ENCODE results near the gene RIOK1.
"Not testable (repeated sequence)": the region's sequence is repeated elsewhere in the genome, so short reads cannot be mapped to it uniquely, and the experiment has no call there.

RIOK1 gene

DNA sequence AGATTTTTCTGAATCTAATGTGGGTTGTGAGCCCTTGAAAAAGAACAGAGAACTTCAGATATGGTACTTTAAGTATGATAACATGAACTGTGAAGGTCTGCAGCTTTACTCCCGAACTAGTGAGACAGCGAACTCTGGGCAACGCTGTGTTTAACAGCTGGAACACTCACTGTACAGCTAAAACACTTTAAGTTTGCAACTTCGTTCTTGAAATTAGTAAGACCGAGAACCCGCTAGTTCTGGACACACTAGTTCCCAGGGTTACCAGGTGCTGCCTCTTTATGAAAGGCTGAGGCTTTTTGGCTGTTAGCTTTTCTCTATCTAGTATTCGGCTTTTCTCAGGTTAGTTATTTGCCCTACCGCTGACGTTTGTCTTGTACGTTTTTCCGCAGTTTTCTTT is 52.9 kb downstream of the RIOK1 start:
- DNase-seq, result no peak

DNA sequence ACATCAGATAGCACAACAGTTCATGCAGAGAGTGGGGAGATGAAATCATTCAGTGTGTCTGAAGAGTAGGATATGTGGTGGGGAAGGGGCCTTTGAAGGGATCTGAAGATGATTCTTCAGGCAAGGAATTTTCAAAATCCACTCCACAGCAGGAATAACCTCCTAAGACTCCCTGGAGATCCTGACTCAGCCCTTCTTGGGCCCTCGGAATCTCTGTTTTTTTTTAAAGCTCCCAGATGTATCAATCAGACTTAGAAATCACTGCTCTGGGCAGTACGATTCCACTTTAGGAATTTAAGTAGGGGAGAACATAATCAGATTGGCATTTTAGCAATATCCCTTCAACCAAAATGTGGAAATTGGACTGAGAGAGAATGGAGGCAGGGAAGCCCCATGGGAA is 55.5 kb downstream of the RIOK1 start:
- DNase-seq, result no peak

DNA sequence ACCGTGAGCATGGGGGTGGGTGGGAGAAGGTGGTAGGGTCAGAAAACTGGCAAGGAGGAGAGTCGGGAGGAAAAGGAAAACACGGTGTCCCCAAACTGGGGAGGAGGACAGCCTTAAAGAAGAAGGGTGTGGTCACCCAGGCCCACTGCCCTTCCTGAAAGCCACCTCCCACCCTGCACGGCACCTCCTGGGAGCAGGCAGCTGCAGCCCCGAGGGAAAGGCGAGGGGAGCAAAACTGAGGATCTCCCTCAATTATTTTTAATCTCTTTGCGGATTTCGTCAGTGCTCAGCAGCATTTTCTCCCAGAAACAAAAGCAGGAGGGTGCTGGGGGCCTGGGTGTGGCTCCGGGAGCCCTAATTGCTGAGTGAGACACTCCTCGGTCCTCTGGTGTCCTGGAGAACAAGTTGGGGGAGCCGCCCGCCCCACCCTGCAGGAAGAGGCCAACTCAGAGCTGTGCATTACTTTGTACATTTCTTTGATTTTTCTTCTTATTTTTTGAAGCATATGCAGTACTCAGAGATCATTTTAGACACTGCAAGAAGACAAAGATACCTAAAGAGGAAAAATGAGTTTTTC is 56.4 kb downstream of the RIOK1 start:
- DNase-seq, result no peak

DNA sequence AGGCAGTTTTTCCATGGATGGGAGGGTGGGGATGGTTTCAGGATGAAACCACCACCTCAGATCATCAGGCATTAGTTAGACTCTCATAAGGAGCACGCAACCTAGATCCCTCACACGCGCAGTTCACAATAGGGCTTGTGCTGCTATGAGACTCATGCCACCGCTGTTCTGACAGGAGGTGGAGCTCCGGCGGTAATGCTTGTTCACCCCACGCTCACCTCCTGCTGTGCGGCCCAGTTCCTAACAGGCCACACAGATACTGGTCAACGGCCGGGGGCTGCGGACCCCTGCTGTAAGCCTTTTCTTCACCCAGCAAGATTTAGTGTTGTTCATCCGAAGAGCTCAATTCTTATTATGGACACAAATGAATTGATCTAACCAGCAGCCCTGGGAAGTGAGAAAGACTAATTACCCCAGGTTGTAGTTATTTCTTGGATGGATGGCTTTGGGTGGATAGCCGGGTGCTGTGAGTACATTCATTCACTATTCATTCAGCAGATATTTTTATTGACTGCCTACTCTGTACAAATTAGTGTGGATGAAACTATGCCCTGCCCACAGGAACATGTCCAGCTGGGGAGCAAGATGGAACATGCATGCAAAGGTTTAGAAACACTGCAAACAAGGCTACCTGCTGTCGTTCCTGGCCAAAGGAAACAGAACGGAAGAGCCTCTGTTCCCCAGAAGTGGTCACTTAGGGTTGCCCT is 57.2 kb downstream of the RIOK1 start:
- DNase-seq, result no peak

DNA sequence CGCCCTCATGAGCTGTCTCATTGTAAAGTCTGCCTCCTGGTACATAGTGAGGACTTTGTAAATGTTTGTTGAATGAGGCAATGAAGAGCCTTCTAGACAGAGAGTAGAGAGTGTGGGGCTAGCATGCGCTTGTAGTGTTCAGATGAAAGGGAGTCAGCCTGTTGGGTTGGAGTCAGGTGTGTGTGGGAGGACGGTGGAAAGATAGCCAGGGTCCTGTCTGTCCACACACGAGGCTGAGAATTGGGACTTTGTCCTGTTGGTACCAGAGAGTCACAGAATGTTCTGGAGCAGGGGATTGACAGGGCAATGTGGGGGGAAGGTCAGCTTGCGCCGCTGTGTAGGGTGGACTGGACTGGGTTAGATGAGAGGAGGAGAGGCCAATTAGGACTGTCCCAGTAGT is 58.6 kb downstream of the RIOK1 start:
- DNase-seq, result no peak

DNA sequence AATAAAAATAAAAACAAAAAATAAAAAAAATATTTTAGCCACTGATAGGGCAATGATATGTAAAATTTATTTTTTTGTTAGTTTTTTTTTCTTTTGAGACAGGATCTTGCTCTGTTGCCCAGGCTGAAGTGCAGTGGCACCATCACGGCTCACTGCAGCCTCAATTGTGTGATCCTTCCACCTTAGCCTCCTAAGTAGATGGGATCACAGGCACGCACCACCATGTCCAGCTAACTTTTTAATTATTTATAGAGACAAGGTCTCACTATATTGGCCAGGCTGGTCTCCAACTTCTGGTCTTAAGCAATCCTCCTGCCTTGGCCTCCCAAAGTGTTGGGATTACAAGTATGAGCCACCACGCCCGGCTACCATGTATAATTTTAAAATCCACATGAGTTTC is 59.4 kb downstream of the RIOK1 start:
- no peak for DNase-seq

DNA sequence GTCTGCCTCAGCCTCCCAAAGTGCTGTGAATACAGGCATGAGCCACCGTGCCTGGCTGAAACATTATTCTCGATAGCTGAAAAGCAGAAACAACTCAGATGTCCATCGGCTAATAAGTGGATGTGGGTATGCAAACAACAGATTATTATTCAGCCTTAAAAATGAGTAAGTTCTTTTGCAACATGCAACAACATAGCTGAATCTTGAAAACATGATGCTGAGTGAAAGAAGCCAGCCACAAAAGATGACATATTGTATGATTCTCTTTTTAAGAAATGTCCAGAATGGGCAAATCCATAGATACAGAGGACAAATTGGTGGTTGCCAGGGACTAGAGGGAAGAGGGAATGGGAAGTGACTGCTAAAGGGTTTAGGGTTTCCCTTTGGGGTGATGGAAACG is 61.7 kb downstream of the RIOK1 start:
- DNase-seq, result no peak

DNA sequence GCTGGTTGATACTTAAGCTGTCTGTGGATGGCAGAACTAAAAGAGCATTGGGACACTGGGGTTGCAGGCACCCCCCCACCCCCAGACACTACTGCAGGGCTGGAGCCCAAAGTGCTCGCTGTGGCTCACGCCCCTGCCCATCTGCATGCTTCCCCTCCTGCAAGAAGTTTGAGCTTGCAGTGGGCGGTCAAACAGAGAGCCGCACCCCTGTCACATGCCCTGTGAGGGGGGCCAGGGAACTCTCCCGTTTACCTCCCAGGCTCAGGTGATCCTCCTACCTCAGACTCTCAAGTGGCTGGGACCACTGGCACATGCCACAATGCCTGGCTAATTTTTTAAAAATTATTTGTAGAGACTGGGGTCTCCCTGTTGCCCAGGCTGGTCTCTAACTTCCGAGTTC is 63.3 kb downstream of the RIOK1 start:
- DNase-seq, result no peak

DNA sequence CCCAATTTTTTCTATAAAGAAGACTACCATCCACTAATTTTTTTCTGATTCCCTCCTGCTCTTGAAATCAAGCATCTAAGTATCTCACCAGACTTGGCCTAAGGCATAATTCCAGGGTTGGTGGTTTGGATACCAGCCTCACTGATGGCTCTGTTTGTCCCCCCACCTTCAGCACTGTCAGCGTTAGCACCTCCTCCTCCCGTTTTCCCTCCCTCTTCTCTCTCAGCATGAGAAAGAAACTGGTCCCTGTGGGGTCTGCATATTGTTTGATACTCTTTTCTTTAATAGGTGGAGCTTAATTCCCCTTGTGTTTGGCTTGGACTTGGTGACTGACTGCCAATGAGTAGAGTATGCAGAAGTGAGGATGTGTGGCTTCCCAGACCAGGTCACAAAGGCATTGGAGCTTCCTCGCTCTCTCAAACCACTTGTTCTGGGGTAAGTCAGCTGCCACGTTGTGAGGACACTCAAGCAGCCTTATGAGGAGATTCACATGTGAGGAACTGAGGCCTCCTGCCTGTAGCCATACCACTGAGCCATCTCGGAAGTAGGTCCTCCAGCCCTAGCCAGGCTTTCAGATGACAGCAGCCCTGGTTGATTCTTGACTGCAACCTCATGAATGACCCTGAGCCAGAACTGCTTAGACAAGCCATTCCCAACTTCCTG is 65.2 kb downstream of the RIOK1 start:
- no peak for DNase-seq

DNA sequence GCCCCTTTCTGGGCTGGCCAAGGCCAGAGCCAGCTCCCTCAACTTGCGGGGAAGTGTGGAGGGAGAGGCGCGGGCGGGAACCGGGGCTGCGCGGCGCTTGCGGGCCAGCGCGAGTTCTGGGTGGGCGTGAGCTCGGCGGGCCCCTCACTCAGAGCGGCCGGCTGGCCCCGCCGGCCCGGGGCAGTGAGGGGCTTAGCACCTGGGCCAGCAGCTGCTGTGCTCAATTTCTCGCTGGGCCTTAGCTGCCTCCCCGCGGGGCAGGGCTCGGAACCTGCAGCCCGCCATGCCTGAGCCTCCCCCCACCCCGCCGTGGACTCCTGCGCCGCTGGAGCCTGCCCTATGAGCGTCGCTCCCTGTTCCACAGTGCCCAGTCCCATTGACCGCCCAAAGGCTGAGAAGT is 66.7 kb downstream of the RIOK1 start:
- not testable (repeated sequence) for DNase-seq

DNA sequence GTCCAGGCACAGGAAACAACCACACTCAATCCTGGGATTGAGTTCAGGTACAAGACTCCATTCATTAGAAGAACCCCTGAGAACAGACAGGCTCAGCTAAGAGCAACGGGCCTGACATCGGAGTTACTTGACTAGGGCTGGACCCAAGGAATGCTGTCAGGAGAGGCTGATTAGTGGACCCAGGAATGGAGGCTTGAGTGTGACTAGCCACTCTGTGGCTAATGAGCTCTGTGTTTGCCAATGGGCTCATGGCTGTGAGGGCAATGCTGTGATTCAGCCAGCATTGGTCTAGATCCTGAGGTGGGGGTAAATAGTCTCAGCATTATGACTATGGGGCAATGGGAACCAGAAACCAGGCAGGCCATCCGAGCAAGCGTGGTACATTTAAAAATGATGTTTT is 71.8 kb downstream of the RIOK1 start:
- no peak for DNase-seq

DNA sequence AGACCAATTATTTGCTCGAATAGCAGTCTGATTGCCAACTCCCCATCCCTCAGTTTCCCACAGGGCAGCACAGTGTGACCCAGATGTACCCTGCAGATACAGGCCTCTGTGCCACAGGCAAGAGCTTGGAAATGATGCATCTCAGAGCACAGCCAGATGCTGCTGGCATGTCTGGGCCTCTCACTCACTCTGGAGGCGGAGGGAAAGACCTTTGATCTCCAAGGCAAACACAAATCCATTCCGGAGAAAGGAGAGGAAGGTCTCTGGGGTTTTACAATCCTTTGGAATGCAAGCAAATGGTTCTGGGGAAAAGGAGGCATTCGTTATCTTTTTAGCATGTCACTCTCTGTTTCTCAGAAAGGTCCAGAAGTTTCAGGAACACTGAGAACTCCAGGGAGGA is 74.2 kb downstream of the RIOK1 start:
- no peak for DNase-seq

DNA sequence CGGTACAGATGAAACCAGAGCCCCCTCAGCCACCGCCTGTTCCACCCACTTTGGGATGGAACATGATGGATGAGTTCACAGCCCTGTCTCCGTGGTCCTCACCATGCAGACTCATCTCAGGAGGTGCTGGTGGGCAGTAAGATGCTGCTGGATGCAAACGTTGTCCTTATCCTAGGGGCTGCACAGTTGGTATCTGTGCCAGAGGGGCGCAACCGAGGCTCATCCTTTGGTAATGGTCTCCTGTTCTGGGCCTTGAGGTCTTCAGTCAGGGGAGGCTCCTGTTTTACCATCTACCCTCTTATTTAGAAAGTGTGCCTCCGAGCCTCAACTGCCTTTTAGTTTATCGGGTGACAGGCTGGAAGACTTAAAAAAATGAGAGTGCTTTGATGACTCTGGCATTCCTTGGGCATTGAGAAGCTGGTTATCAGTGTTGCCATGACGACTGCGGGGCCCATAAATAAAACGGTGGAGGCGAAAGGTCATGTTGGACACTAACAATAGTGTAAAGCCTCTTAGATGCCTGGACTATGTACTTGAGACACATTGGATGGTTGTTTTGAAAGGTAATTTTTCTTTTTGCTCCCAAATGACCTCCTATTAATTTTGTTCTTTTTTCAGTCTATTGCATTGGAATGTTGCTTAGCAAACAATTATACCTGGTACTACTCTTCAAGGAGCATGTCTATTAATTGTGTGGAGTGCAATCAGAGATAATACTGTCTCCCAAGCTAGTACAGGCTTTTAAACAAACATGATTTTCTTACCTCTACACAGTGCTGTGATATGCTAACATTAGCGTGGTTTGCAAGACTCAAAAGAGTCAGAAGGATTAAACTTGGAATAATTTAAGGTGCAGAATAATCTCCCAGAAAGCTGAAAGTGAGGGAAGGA is 77.6 kb downstream of the RIOK1 start:
- no peak for DNase-seq
